Keratinocyte (primary cell): ENCODE measurements around the gene FHIT. TPM values are rescaled to one million over a fixed set of nuclear protein-coding genes. Genes with fewer than 3 reads are reported as not detected.

Experiments
- DNase-seq: peaks from one replicate; pipeline ENCODE4 v3.0.0-alpha.2; 2011; ENCODE audit warnings: low read depth, missing footprints, low spot score
- FAIRE-seq: peaks from 2 replicates; lab custom pipeline; 2011; peaks lifted over from hg19 to GRCh38; lab: Jason Lieb, UNC
- H2AFZ ChIP-seq: 2 replicates; pipeline ENCODE4 v1.6.0; 2012; ENCODE audit warnings: low read length, control low read depth, inconsistent platforms; ENCODE audit not compliant: control insufficient read depth
- H3K27ac ChIP-seq: 2 replicates; pipeline ENCODE4 v1.5.1; 2011; ENCODE audit warnings: low read length; ENCODE audit not compliant: control insufficient read depth, insufficient read depth
- H3K27me3 ChIP-seq: 3 replicates; pipeline ENCODE4 v1.6.0; 2011; ENCODE audit warnings: low read length; ENCODE audit not compliant: control insufficient read depth, insufficient read depth; ENCODE audit errors: extremely low read depth
- H3K36me3 ChIP-seq, 2 experiments: 2 replicates in 1 of 2; 3 replicates in 1 of 2; pipeline ENCODE4 v1.5.1; 2011; ENCODE audit warnings: low read length in 2 of 2, mild to moderate bottlenecking in 1 of 2; ENCODE audit not compliant: control insufficient read depth in 2 of 2, insufficient read depth in 2 of 2; ENCODE audit errors: extremely low read depth in 1 of 2
- H3K4me1 ChIP-seq: 3 replicates; pipeline ENCODE4 v1.5.1; 2011; ENCODE audit warnings: low read length; ENCODE audit not compliant: control insufficient read depth, insufficient read depth; ENCODE audit errors: extremely low read depth
- H3K4me2 ChIP-seq: 3 replicates; pipeline ENCODE4 v1.6.0; 2011; ENCODE audit warnings: low read depth, low read length; ENCODE audit not compliant: control insufficient read depth, insufficient read depth; ENCODE audit errors: extremely low read depth
- H3K4me3 ChIP-seq, 3 experiments: fragments of 200-600 bp in 1 of 3; sonication (generic) in 1 of 3; 2 replicates in 2 of 3; 3 replicates in 1 of 3; pipeline ENCODE4 v1.5.1; 2011 to 2016; ENCODE audit warnings: low read length in 3 of 3, mild to moderate bottlenecking in 3 of 3, control low read depth in 2 of 3, inconsistent platforms in 1 of 3, low read depth in 1 of 3, mixed read lengths in 1 of 3, mixed run types in 1 of 3, moderate library complexity in 1 of 3; ENCODE audit not compliant: control insufficient read depth in 2 of 3, insufficient read depth in 2 of 3; ENCODE audit errors: extremely low read depth in 1 of 3
- H3K79me2 ChIP-seq: 2 replicates; pipeline ENCODE4 v1.6.0; 2012; ENCODE audit warnings: low read length; ENCODE audit not compliant: control insufficient read depth, insufficient read depth
- H3K9ac ChIP-seq: 3 replicates; pipeline ENCODE4 v1.6.0; 2011; ENCODE audit warnings: low read length; ENCODE audit not compliant: control insufficient read depth, insufficient read depth; ENCODE audit errors: extremely low read depth
- H3K9me1 ChIP-seq: 3 replicates; pipeline ENCODE4 v1.6.0; 2011; ENCODE audit warnings: low read length; ENCODE audit not compliant: control insufficient read depth, insufficient read depth; ENCODE audit errors: extremely low read depth
- H3K9me3 ChIP-seq: 2 replicates; pipeline ENCODE4 v1.5.1; 2012; ENCODE audit warnings: low read depth, low read length; ENCODE audit not compliant: control insufficient read depth
- H4K20me1 ChIP-seq: 3 replicates; pipeline ENCODE4 v1.6.0; 2011; ENCODE audit warnings: low read length; ENCODE audit not compliant: control insufficient read depth, insufficient read depth; ENCODE audit errors: extremely low read depth
- CTCF ChIP-seq, 3 experiments: IDR thresholded peaks in 1 of 3; conservative IDR thresholded peaks in 1 of 3; optimal IDR thresholded peaks in 1 of 3; 2 replicates in 2 of 3; 3 replicates in 1 of 3; pipeline versions ENCODE3 to v1.5.1; 2011; ENCODE audit warnings: low read length in 3 of 3, mild to moderate bottlenecking in 3 of 3, moderate library complexity in 2 of 3, control low read depth in 1 of 3, inconsistent platforms in 1 of 3; ENCODE audit not compliant: insufficient read depth in 2 of 3; ENCODE audit errors: extremely low read depth in 1 of 3
- EZH2 ChIP-seq: IDR thresholded peaks from one replicate; pipeline ENCODE4 v1.6.1; 2012; ENCODE audit warnings: inconsistent platforms, mild to moderate bottlenecking, low read length, moderate library complexity
- dilution Hi-C: fragments of 300-500 bp; cut with MboI; formaldehyde crosslinking; loops from one replicate; pipeline ENCODE4 v1.7.0; 2020; ENCODE audit warnings: low sequenced_read_pairs; ENCODE audit not compliant: extremely low pct_ligation_motif_present
- polyA plus RNA-seq, 5 experiments: library from polyadenylated mRNA; depleted of rRNA in 3 of 5; stranded (reverse) in 3 of 5; stranded (forward) in 1 of 5; unstranded in 1 of 5; fragments of >200 nt; gene quantifications; 1 replicate in 1 of 5; 2 replicates in 3 of 5; 3 replicates in 1 of 5; pipeline versions ENCODE4 v1.2.1 to v1.2.3, GENCODE V29; 2011 to 2012; ENCODE audit warnings: missing spikeins in 2 of 5, low read depth in 1 of 5, low replicate concordance in 1 of 5

The FHIT gene
- polyA plus RNA-seq, 1 donor (not counting 4 experiments of a cell fraction or from before 2014, with no cell fraction given) = 2.2 TPM

DNA sequence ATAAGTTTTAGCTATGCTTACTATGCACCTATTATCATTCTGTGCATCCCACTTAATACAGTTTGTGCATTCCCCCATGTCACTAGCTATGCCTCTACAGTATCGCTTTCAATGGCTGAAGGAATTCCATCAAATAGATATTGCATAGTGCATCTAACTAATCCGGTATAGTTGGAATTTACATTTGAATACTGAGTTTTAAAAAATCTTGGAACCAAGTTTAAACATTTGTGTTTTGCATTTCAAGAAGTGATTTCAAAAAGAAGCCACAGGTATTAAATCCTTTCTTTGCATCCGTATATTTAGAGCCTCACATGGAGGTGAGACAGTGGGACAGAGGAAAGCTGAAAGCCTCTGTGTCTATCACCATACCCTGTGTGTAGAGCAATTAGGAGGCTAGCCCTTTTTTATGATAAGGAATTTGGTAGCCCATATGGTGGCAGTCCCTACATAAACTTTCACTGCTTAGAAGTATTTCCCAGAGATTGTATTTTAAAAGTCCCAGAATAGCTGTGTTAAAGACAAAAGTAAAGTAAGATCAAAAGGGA, 1241.2 kb downstream of the FHIT start:
- dilution Hi-C loops = no loop called here
- H4K20me1 ChIP-seq = no peaks in the 10 kb centered on the region
- H3K9ac ChIP-seq = no peak overlapping the region
- FAIRE-seq (no peak), DNase-seq (no peak)
- no peak overlapping the region for H3K27ac ChIP-seq
- no peaks in the 10 kb centered on the region for H3K9me3 ChIP-seq
- no peak overlapping the region for H3K4me2 ChIP-seq
- no peaks in the 10 kb centered on the region for H3K36me3 ChIP-seq
- H3K9me1 ChIP-seq = no peaks in the 10 kb centered on the region
- no peaks in the 10 kb centered on the region for H3K27me3 ChIP-seq
- TF ChIP-seq CTCF (optimal IDR thresholded peaks at IDR 0.05 in 1 of 3, IDR thresholded peaks at IDR 0.05 in 1 of 3, conservative IDR thresholded peaks at IDR 0.05 in 1 of 3; ENCODE audit: extremely low read depth in 1 of 3, insufficient read depth in 2 of 3, low read length in 3 of 3) (no peak), EZH2 (no peak)
- H3K79me2 ChIP-seq = no peaks in the 10 kb centered on the region
- no peak overlapping the region for H3K4me3 ChIP-seq
- no peak overlapping the region for H2AFZ ChIP-seq
- H3K4me1 ChIP-seq = no peaks in the 10 kb centered on the region

DNA sequence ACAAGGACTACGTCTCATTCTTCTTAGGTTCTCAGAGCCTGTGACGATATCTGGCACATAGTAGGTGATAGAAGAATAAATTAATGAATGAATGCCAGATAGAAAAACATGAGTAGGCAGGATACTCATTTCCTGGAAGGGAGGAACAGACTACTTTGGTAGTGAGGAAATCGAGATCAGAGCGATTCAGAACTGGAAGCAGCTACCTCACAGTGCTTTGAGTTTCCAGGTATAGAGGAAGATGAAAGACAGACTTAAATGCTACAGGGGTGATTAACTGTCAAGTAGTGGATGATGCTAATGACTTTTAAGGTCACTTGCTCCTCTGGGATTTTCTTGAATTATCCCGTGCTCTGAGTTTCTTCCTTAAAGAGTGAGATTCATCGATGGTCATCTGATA, 1249.9 kb downstream of the FHIT start:
- no peak overlapping the region for H3K9ac ChIP-seq
- no peaks in the 10 kb centered on the region for H3K27me3 ChIP-seq
- dilution Hi-C loops = no loop called here
- H3K9me3 ChIP-seq = no peaks in the 10 kb centered on the region
- H3K36me3 ChIP-seq = no peaks in the 10 kb centered on the region
- DNase-seq = no peak
- no peak overlapping the region for H3K4me3 ChIP-seq
- TF ChIP-seq CTCF (optimal IDR thresholded peaks at IDR 0.05 in 1 of 3, IDR thresholded peaks at IDR 0.05 in 1 of 3, conservative IDR thresholded peaks at IDR 0.05 in 1 of 3; ENCODE audit: extremely low read depth in 1 of 3, insufficient read depth in 2 of 3, low read length in 3 of 3) (no peak), EZH2 (no peak)
- H3K79me2 ChIP-seq = no peaks in the 10 kb centered on the region
- FAIRE-seq = no peak
- no peaks in the 10 kb centered on the region for H3K9me1 ChIP-seq
- no peaks in the 10 kb centered on the region for H3K4me1 ChIP-seq
- no peak overlapping the region for H3K4me2 ChIP-seq
- no peak overlapping the region for H3K27ac ChIP-seq
- H4K20me1 ChIP-seq = no peaks in the 10 kb centered on the region
- no peak overlapping the region for H2AFZ ChIP-seq
